GM21360 (cell line): ENCODE measurements around the gene HIPK3.
"Not testable (repeated sequence)": the region's sequence is repeated elsewhere in the genome, so short reads cannot be mapped to it uniquely, and the experiment has no call there.

ENCODE experiments used
- ATAC-seq: cut with Tn5 transposase; IDR thresholded peaks from one replicate; pipeline ENCODE4 v1.9.1; 2021; ENCODE audit warnings: mild to moderate bottlenecking, moderate library complexity; ENCODE audit not compliant: unreplicated experiment

HIPK3 gene

GRCh38 chr11:33257160-33257896 is at the start of gene HIPK3:
Gene HIPK3, plus strand, starts transcription at chr11:33257381.
- peak; percentile 71 for ATAC-seq

GRCh38 chr11:33207408-33207985 is 49.7 kb upstream of the HIPK3 start:
- ATAC-seq, result no peak

- no peak for ATAC-seq
Observed at GRCh38 chr11:33208150-33208549, 49.0 kb upstream of the HIPK3 start.

- ATAC-seq, result no peak
Observed at GRCh38 chr11:33211153-33211552, 46.0 kb upstream of the HIPK3 start.

GRCh38 chr11:33211580-33211979 is 45.6 kb upstream of the HIPK3 start:
- no peak for ATAC-seq

GRCh38 chr11:33214187-33214586 is 43.0 kb upstream of the HIPK3 start:
- no peak for ATAC-seq

- ATAC-seq, result no peak
Observed at GRCh38 chr11:33214767-33215166, 42.4 kb upstream of the HIPK3 start.

- ATAC-seq, result not testable (repeated sequence)
Observed at GRCh38 chr11:33216676-33217075, 40.5 kb upstream of the HIPK3 start.

- ATAC-seq, result no peak
Observed at GRCh38 chr11:33222052-33222750, 35.0 kb upstream of the HIPK3 start.

- ATAC-seq, result no peak
Observed at GRCh38 chr11:33225371-33225770, 31.8 kb upstream of the HIPK3 start.

- ATAC-seq, result no peak
Observed at GRCh38 chr11:33227578-33228261, 29.5 kb upstream of the HIPK3 start.

- ATAC-seq, result no peak
Observed at GRCh38 chr11:33234397-33235190, 22.6 kb upstream of the HIPK3 start.

GRCh38 chr11:33237039-33237597 is 20.1 kb upstream of the HIPK3 start:
- no peak for ATAC-seq

- ATAC-seq, result no peak
Observed at GRCh38 chr11:33242575-33242974, 14.6 kb upstream of the HIPK3 start.

GRCh38 chr11:33243654-33244053 is 13.5 kb upstream of the HIPK3 start:
- ATAC-seq, result not testable (repeated sequence)

GRCh38 chr11:33248416-33248971 is 8.7 kb upstream of the HIPK3 start:
- no peak for ATAC-seq

- no peak for ATAC-seq
Observed at GRCh38 chr11:33256031-33256812, 959 bp upstream of the HIPK3 start.

- no peak for ATAC-seq
Observed at GRCh38 chr11:33256813-33257159, 395 bp upstream of the HIPK3 start.

- ATAC-seq, result peak; percentile 38
Observed at GRCh38 chr11:33257897-33258630, 883 bp downstream of the HIPK3 start.
